K562 (cell line): ENCODE measurements around the gene BLOC1S4. TPM values are rescaled to one million over a fixed set of nuclear protein-coding genes. Genes with fewer than 3 reads are reported as not detected.

Experiments
- GABPB2 ChIP-seq: fragments of 250-450 bp; sonication (Bioruptor Pico); conservative IDR thresholded peaks from 2 replicates; pipeline ENCODE4 v1.5.1; 2021; ENCODE audit warnings: mild to moderate bottlenecking
- JUNB ChIP-seq: fragments of 450-650 bp; formaldehyde crosslinking; conservative IDR thresholded peaks from 2 replicates; pipeline ENCODE4 v1.4.0; 2020; ENCODE audit warnings: mild to moderate bottlenecking
- NR2F6 ChIP-seq: fragments of 450-650 bp; formaldehyde crosslinking; IDR thresholded peaks from 2 replicates; pipeline ENCODE4 v1.4.0; 2020; ENCODE audit warnings: mild to moderate bottlenecking
- PREB ChIP-seq: sonication (generic); formaldehyde crosslinking; IDR thresholded peaks from 2 replicates; pipeline ENCODE4 v1.8.1; 2023; ENCODE audit warnings: mild to moderate bottlenecking, missing genetic modification reagents
- PYGO2 ChIP-seq: fragments of 450-650 bp; IDR thresholded peaks from 2 replicates; pipeline ENCODE4 v1.6.1; 2016; ENCODE audit warnings: mild to moderate bottlenecking, missing genetic modification characterization, moderate library complexity, missing compliant biosample characterization
- RAD21 ChIP-seq, 2 experiments: fragments of 250-450 bp in 1 of 2; fragments of 450-650 bp in 1 of 2; sonication (Bioruptor Pico) in 1 of 2; formaldehyde crosslinking in 1 of 2; IDR thresholded peaks in 1 of 2; conservative IDR thresholded peaks in 1 of 2; 2 replicates each; pipeline versions ENCODE4 v1.4.0 to v1.8.0; 2020 to 2022; ENCODE audit warnings: mild to moderate bottlenecking in 2 of 2, moderate library complexity in 1 of 2
- RFX1 ChIP-seq: fragments of 450-650 bp; IDR thresholded peaks from 2 replicates; pipeline ENCODE4 v1.6.1; 2016; ENCODE audit warnings: mild to moderate bottlenecking, moderate library complexity
- SIN3A ChIP-seq, 2 experiments: fragments of 150-350 bp in 1 of 2; IDR thresholded peaks; 2 replicates each; pipeline ENCODE4 v1.6.1; 2011 to 2016; ENCODE audit warnings: borderline replicate concordance in 2 of 2, low read depth in 2 of 2, low read length in 2 of 2, mild to moderate bottlenecking in 2 of 2, moderate library complexity in 2 of 2; ENCODE audit not compliant: control insufficient read depth in 1 of 2
- TCF7 ChIP-seq: sonication (generic); IDR thresholded peaks from 2 replicates; pipeline ENCODE4 v1.6.1; 2016; ENCODE audit warnings: antibody characterized with exemption, borderline replicate concordance
- TFE3 ChIP-seq: fragments of 450-650 bp; formaldehyde crosslinking; IDR thresholded peaks from 2 replicates; pipeline ENCODE4 v1.4.0; 2020; ENCODE audit warnings: mild to moderate bottlenecking, mixed read lengths
- ZKSCAN1 ChIP-seq: fragments of 150-350 bp; IDR thresholded peaks from 2 replicates; pipeline ENCODE4 v1.6.1; 2016; ENCODE audit warnings: low read depth, low read length
- ZMIZ1 ChIP-seq, 2 experiments: fragments of 150-350 bp in 1 of 2; IDR thresholded peaks; 2 replicates each; pipeline ENCODE4 v1.6.1; 2012 to 2016; ENCODE audit warnings: low read depth in 2 of 2, low read length in 2 of 2, mild to moderate bottlenecking in 1 of 2, moderate library complexity in 1 of 2
- ZNF277 ChIP-seq: fragments of 250-450 bp; sonication (Bioruptor Pico); IDR thresholded peaks from 2 replicates; pipeline ENCODE4 v1.8.0; 2022; ENCODE audit warnings: inconsistent platforms, mild to moderate bottlenecking, moderate library complexity, borderline replicate concordance
- ZNF561 ChIP-seq: fragments of 450-650 bp; formaldehyde crosslinking; conservative IDR thresholded peaks from 2 replicates; pipeline ENCODE4 v1.4.0; 2020; ENCODE audit warnings: mild to moderate bottlenecking, moderate library complexity
- ZNF57 ChIP-seq: fragments of 450-650 bp; formaldehyde crosslinking; IDR thresholded peaks from 2 replicates; pipeline ENCODE4 v1.4.0; 2020; ENCODE audit warnings: mild to moderate bottlenecking, moderate library complexity
- ZNF740 ChIP-seq, 3 experiments: fragments of 200-800 bp in 1 of 3; sonication (Bioruptor generic) in 1 of 3; sonication (generic) in 1 of 3; formaldehyde crosslinking in 1 of 3; IDR thresholded peaks; 2 replicates each; pipeline versions ENCODE4 v1.6.1 to v1.8.0; 2016 to 2022; ENCODE audit warnings: mild to moderate bottlenecking in 2 of 3, missing compliant biosample characterization in 2 of 3, missing genetic modification characterization in 2 of 3, missing genetic modification reagents in 1 of 3
- polyA plus RNA-seq, 8 experiments: library from polyadenylated mRNA; depleted of rRNA in 4 of 8; stranded (reverse) in 5 of 8; unstranded in 3 of 8; fragments of >200 nt; fragmentation: Nextera tagmentation in 2 of 8; fragmentation: Illumina TruSeq in 1 of 8; extraction: Ambion mirVana in 2 of 8; extraction: Trizol in 1 of 8; gene quantifications; 2 replicates each; pipeline versions ENCODE4 v1.2.1 to v1.2.3, GENCODE V29; 2011 to 2014; ENCODE audit warnings: inconsistent platforms in 1 of 8, missing spikeins in 1 of 8
- total RNA-seq, 7 experiments: library from RNA; depleted of rRNA in 6 of 7; stranded (reverse); fragments of >200 nt in 6 of 7; fragmentation: Illumina TruSeq in 2 of 7; extraction: Trizol in 2 of 7; gene quantifications; 2 replicates each; pipeline versions ENCODE4 v1.2.1 to v1.2.3, GENCODE V29; 2011 to 2021; ENCODE audit warnings: low replicate concordance in 1 of 7

Gene BLOC1S4
- total and polyA plus RNA-seq, 9 of the 15 experiments (the other 6 are each of a cell fraction or from before 2014, with no cell fraction given): 3.1 to 31.6 (median 11.2) TPM

- 0 out of 4 replicates have a peak, but pooled peaks of 1 of the 2 experiments have one; percentile 55 for TF ChIP-seq ZMIZ1 (IDR thresholded peaks at IDR 0.05; ENCODE audit: low read depth in 2 of 2, low read length in 2 of 2)
- TF ChIP-seq ZNF277: no peak
- TF ChIP-seq RAD21 (CRISPR knock-in tag; conservative IDR thresholded peaks at IDR 0.05 in 1 of 2, IDR thresholded peaks at IDR 0.05 in 1 of 2): peak in 1 of 2 experiments; percentile 39; a peak in 2 of 4 replicates
- 0 out of 4 replicates have a peak, but pooled peaks of 1 of the 2 experiments have one; percentile 44 for TF ChIP-seq SIN3A (IDR thresholded peaks at IDR 0.05; ENCODE audit: borderline replicate concordance in 2 of 2, control insufficient read depth in 1 of 2, low read depth in 2 of 2, low read length in 2 of 2)
- no peak for TF ChIP-seq ZNF57 (CRISPR knock-in tag)
- TF ChIP-seq ZNF740 (CRISPR knock-in tag; IDR thresholded peaks at IDR 0.05): no peak; the same call in 1 of the 2 replicates
- peak in 1 of 2 experiments; percentile 65; a peak in 2 of 4 replicates for TF ChIP-seq ZNF740 (tag; IDR thresholded peaks at IDR 0.05)
- no peak for TF ChIP-seq TFE3 (CRISPR knock-in tag)
- TF ChIP-seq RFX1: no peak
- TF ChIP-seq JUNB: no peak
- no peak for TF ChIP-seq ZKSCAN1
- TF ChIP-seq ZNF561 (CRISPR knock-in tag): no peak
- no peak for TF ChIP-seq GABPB2
- TF ChIP-seq PYGO2 (tag): peak; percentile 6; the same call in 1 of the 2 replicates
- TF ChIP-seq NR2F6 (CRISPR knock-in tag): no peak
- 0 out of 2 replicates have a peak, but pooled peaks have one; percentile 38 for TF ChIP-seq PREB
- TF ChIP-seq TCF7: no peak
Observed at GRCh38 chr4:6732441-6733357, 16.7 kb downstream of the BLOC1S4 start (continued).
